Immature natural killer cell (primary cell): ENCODE results near the gene FAM171A2. TPM values are rescaled to one million over a fixed set of nuclear protein-coding genes. Genes with fewer than 3 reads are reported as not detected.

Experiments
- DNase-seq, 3 donors: peaks; one replicate each; pipeline ENCODE4 v3.0.0; 2022; ENCODE audit warnings: mixed read lengths in 1 of 3
- H3K27ac Mint-ChIP-seq, 6 donors: one replicate each; pipeline ENCODE4 v1.8.0; 2020; ENCODE audit warnings: mixed read lengths in 6 of 6, mild to moderate bottlenecking in 5 of 6, inconsistent platforms in 4 of 6, moderate library complexity in 3 of 6
- H3K27me3 Mint-ChIP-seq, 3 donors: one replicate each; pipeline ENCODE4 v1.8.0; 2020 to 2021; ENCODE audit warnings: low read depth in 3 of 3, mild to moderate bottlenecking in 3 of 3, mixed read lengths in 3 of 3, moderate library complexity in 3 of 3, inconsistent platforms in 1 of 3
- H3K36me3 Mint-ChIP-seq, 3 donors: one replicate each; pipeline ENCODE4 v1.8.0; 2020; ENCODE audit warnings: mixed read lengths in 3 of 3, inconsistent platforms in 2 of 3, mild to moderate bottlenecking in 2 of 3
- H3K4me1 Mint-ChIP-seq, 2 donors: one replicate each; pipeline ENCODE4 v1.8.0; 2020; ENCODE audit warnings: inconsistent platforms in 2 of 2, mild to moderate bottlenecking in 2 of 2, mixed read lengths in 2 of 2, moderate library complexity in 1 of 2
- H3K4me3 Mint-ChIP-seq, 5 donors: one replicate each; pipeline ENCODE4 v1.8.0; 2020; ENCODE audit warnings: mild to moderate bottlenecking in 5 of 5, mixed read lengths in 5 of 5, inconsistent platforms in 3 of 5, moderate library complexity in 3 of 5
- H3K9me3 Mint-ChIP-seq, 6 donors: one replicate each; pipeline ENCODE4 v1.8.0; 2020; ENCODE audit warnings: mild to moderate bottlenecking in 6 of 6, mixed read lengths in 6 of 6, inconsistent platforms in 4 of 6, moderate library complexity in 3 of 6
- polyA plus RNA-seq, 3 donors: library from polyadenylated mRNA; unstranded; fragments of 300-500 nt; fragmentation: Illumina TruSeq; gene quantifications; one replicate each; pipeline ENCODE4 v1.2.3, GENCODE V29; 2021

The FAM171A2 gene
- polyA plus RNA-seq, 3 donors from 2014 or later, result 0.07 TPM; not detected in 2

DNA sequence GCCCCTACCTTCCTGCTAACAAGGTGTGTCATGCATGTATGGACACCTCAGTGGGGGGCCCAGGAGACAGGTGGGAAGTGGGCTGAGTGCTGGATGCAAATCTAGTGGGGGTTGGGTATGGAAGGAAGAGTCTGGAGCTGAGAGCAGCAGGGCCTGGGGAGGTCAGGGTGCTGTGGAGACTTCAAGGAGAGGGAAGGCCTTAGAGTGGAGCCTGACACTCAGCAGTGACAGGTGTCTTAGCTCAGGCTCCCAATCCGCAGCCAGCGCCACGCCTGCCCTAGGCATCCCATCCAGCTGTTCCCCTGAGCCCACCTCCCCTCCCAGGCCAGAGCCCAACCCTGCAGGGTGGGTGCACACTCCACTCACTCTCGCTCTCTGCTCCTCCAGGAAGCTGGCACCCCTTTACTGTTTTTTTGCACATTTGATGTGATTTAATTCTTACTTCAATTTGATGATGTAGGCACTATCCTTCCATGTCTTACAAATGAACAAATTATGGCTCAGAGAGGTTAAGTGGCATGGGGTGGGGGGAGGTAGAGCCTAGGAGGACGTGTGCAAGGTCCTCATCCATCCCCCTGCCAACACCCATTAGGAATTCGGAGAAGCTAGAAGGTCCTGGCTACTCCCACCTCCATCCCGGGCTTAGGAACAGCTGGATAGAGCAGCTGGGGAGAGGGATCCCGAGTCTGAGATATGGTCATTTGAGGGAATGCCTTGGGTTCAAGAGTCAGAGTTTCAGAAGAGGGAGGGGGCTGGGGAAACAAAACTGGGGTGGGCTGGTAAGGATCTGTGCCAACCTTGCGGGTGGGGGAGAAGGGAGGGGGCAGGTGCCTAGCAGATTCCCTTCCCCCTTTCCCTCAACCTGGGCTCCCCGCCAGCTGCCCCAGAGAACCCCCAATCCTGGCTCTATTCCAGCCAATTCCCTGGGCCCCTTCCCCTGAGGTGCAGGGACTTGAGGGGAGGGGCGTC is 2.1 kb downstream of the FAM171A2 start:
- no peak for DNase-seq
- Mint-ChIP-seq H3K9me3 (no peaks in the 10 kb centered on the region), H3K4me3 (peak overlapping the region in 1 of 5 donors; percentile 2), H3K27me3 (peaks cover 3 to 16% (median 6%) of the 10 kb centered on the region in 3 donors), H3K4me1 (peaks cover 3 to 5% of the 10 kb centered on the region in 2 donors), H3K36me3 (no peaks in the 10 kb centered on the region), H3K27ac (no peak overlapping the region)

DNA sequence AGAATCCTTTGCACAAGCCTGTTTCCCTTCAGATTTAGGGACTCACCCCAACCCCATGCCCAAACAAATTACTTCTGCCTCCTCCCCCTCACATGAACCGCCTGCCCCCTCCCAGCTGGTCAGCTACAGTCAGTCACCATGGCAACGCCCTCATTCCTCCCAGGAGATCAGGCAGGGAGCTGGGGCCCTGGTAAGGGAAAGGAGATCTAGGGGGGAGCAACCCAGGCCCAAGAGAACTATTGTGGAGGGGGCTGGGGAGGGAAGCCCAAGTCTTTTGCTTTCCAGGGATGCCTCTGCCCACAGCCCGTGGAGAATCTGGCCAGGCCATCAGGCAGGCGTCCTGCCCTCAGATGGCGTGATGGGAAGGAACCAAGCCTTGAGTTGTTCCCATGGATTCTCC is 2.8 kb downstream of the FAM171A2 start:
- Mint-ChIP-seq H3K4me3 (no peak overlapping the region), H3K9me3 (no peaks in the 10 kb centered on the region), H3K4me1 (peaks cover 3 to 5% of the 10 kb centered on the region in 2 donors), H3K27ac (no peak overlapping the region), H3K27me3 (peaks cover 3 to 9% (median 4%) of the 10 kb centered on the region in 3 donors), H3K36me3 (no peaks in the 10 kb centered on the region)
- no peak for DNase-seq

DNA sequence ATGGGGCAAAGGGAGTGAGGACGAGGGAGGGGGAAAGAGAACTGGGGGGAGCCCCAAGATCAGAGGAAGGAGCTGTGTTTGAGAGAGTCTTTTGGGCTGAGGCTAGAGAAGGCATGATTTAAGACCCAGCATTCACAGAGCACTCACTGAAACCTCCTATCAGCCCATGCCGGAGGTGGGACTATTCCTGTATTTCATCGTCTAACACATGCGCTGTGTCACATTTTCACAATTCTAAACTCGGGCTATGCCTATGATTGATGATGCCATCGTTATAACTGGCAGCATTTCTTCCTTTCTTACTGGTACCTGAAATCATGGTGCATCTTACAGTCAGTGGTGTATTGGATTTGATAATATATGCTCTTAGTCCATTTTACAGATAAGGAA is 3.5 kb downstream of the FAM171A2 start:
- DNase-seq, result no peak
- no peak overlapping the region for H3K27ac Mint-ChIP-seq

DNA sequence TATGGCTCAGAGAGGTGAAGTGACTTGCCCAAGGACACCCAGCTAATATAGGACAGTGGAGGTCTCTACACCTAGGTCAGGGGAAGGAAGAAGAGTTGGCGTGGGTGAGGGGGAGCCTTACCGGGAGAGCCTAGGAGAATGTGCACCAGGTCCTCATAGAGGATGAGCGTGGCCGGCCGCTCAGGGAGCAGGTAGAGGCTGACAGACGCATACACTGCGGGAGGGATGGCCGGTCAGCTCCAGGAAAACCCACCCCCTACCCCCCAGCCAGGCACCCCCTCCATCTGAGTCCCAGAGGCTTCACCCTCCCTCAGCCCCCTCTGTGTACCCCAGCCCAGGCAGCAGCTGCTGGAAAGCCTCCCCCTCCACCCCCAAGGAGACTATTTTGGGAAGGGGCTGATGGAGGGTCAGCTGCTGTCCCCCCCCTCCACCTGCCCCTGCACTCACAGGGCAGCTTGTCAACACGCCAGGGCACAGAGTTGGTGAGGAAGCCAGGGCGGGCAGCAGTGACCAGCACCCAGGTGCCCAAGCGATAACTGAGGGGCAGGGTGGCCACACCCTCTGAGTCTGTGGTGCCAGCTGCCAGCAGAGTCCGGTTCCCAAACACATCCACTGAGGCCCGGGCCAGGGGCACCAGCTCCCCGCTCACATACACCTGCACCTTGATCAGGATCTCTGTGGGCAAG is 4.1 kb downstream of the FAM171A2 start:
- Mint-ChIP-seq H3K4me3 (no peak overlapping the region), H3K27me3 (peaks cover 3 to 5% (median 4%) of the 10 kb centered on the region in 3 donors), H3K9me3 (no peaks in the 10 kb centered on the region), H3K36me3 (no peaks in the 10 kb centered on the region), H3K4me1 (peaks cover 0 to 3% of the 10 kb centered on the region in 2 donors), H3K27ac (no peak overlapping the region)
- no peak for DNase-seq

More for the DNA sequence above, 3.5 kb downstream of the FAM171A2 start:
- Mint-ChIP-seq H3K4me3 (peak overlapping the region in 1 of 5 donors; percentile 1), H3K9me3 (no peaks in the 10 kb centered on the region), H3K4me1 (peaks cover 3 to 4% of the 10 kb centered on the region in 2 donors), H3K36me3 (no peaks in the 10 kb centered on the region), H3K27me3 (peaks cover 4 to 5% (median 4%) of the 10 kb centered on the region in 3 donors)

DNA sequence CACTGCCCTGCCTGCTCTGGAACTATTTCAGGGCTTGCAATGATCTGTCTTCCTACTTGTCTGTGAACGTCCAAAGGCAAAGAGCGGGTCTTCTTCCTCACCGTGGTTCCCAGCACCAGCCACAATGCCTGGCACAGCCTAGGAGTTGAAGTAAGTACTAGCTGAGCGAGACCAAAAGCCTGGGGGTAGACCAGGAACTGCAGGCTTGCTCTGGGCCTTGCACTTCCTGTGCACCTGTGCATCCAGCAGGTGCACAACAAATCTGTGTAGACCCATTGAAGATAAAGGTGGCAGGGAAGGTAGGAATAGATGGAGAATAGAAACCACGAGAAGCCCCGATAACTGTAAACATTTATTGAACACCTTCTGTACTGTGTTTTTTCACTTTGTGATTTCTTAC is 4.6 kb downstream of the FAM171A2 start:
- no peak for DNase-seq
- Mint-ChIP-seq H3K4me3 (no peak overlapping the region), H3K9me3 (no peaks in the 10 kb centered on the region), H3K4me1 (peaks cover 0 to 3% of the 10 kb centered on the region in 2 donors), H3K27ac (no peak overlapping the region), H3K36me3 (no peaks in the 10 kb centered on the region), H3K27me3 (peaks cover 2 to 4% (median 3%) of the 10 kb centered on the region in 3 donors)

DNA sequence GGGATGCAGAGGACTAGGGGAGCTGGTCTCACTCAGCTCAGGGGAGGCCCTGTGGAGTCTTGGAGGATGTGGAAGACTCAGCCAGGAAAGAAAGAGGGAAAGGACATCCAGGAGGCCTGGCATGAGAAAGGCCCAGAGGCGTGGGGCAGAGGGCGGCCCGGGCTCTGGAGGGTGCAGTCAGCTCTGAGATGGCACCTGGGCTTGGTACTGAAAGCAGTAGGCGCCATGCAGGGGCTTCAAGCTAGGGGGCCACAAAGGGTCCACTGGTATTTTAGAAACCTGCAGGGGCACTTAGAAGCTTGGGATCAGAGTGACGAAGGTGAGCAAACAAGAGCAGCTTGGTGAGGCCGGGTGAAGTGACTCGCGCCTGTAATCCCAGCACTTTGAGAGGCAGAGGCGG is 5.6 kb downstream of the FAM171A2 start:
- no peak for DNase-seq
- Mint-ChIP-seq H3K27ac (no peak overlapping the region), H3K9me3 (no peaks in the 10 kb centered on the region), H3K4me1 (peaks cover 0 to 3% of the 10 kb centered on the region in 2 donors), H3K36me3 (no peaks in the 10 kb centered on the region), H3K4me3 (no peak overlapping the region), H3K27me3 (peaks cover 2 to 4% (median 3%) of the 10 kb centered on the region in 3 donors)

DNA sequence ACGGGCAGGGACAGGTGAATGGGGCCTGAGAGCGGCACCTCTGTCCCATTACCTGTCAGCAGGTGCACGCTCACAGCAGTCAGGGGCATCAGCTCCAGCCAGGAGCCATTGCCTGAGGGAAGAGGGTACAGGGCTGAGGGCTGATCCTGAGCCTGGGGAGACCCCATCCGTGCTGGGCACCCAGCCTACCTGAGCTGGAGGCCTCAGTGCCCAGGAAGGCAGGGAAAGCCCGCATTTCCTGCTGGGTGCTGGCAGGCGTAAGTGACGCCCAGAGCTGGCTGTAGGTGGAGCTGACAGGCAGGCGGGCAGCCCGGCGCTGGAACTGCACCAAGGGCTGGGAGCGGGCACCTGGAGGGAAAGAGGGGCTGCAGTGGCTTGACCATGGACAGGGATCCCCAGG is 7.4 kb downstream of the FAM171A2 start:
- DNase-seq, result no peak
- Mint-ChIP-seq H3K27ac (no peak overlapping the region), H3K27me3 (peaks cover 0 to 3% (median 2%) of the 10 kb centered on the region in 3 donors), H3K4me3 (peak overlapping the region in 2 of 5 donors; percentile 9 to 18), H3K4me1 (peaks cover 0 to 4% of the 10 kb centered on the region in 2 donors), H3K36me3 (no peaks in the 10 kb centered on the region), H3K9me3 (no peaks in the 10 kb centered on the region)

DNA sequence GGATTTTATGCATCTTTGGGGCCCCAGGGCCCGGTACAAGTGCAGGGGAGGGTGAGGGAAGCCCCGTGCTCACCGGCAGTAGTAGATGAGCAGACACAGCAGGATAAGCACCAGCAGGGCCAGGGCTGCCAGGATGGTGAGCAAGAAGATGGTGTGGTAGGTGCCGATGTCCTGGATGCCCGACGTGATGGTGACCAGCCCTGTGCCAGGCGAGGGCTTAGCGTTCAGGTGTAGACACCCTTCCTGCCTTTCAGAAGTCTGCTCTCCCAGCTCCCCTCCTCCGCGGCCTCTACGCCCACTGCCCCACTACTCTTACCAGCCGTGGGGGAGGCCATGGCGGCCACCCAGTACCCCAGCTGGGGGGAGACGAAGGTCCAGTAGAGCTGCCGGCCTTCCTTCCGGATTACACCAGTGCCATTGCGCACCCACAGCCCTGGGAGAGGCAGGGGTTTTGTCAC is 8.0 kb downstream of the FAM171A2 start:
- Mint-ChIP-seq H3K27me3 (peaks cover 0 to 3% (median 0%) of the 10 kb centered on the region in 3 donors), H3K4me3 (peak overlapping the region in 3 of 5 donors; percentile 18 to 45 (median 44)), H3K27ac (no peak overlapping the region), H3K36me3 (no peaks in the 10 kb centered on the region), H3K4me1 (peaks cover 0 to 4% of the 10 kb centered on the region in 2 donors), H3K9me3 (no peaks in the 10 kb centered on the region)
- DNase-seq, result no peak

DNA sequence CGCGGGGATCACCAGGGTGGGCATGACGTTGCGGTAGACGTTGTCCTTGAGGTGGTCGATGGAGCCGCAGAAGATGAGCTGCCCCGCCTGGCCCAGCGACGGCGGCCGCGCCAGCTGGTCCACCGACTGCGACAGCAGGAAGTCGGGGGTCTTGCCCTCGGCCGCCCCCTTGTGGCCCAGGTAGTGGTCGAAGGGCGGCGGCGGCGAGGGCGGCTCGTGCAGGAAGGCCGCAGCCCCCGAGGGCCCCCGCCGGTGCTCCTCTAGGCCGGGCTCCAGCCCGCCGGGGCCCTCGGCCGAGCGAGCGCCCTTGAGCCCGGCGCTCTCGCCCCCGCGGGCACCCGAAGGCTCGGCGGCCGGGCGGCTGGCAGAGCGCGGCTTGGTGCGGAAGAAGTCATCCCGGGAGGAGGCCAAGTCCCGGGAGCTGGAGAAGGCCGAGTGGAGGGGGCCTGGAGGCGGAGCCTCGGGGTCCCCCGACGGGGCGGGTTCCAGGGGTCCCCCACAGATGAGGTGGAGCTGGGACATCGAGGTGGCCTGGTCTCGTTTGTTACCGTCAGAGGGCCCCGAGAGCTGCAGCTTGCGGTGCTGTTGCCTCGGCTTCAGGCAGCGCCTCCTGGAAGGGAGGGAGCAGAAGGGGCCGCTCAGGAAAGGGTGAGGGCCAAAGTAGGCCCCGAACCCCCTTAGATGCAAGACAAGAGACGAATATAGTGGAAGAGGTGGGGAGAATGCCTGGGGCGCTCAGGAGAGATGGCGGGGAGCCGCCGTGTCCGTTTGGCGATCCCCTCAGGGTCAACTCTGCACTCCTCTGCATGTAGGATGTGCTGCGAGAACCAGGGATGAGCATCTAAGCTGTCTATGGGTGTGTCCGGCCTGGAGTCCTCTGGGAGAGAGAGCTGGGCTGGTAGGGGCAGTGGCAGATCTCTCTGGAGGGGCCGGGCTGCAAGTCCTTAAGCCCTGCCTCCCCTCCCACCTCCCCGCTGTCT is 8.8 kb downstream of the FAM171A2 start:
- peak; percentile 51 to 57 (median 55) for DNase-seq
- H3K4me3 Mint-ChIP-seq, result peak overlapping the region; percentile 52 to 78 (median 64)
- peaks cover 0 to 4% of the 10 kb centered on the region in 2 donors for H3K4me1 Mint-ChIP-seq
- no peak overlapping the region for H3K27ac Mint-ChIP-seq
- H3K36me3 Mint-ChIP-seq, result no peaks in the 10 kb centered on the region
- no peaks in the 10 kb centered on the region for H3K9me3 Mint-ChIP-seq
- peaks cover 0 to 3% (median 0%) of the 10 kb centered on the region in 3 donors for H3K27me3 Mint-ChIP-seq

DNA sequence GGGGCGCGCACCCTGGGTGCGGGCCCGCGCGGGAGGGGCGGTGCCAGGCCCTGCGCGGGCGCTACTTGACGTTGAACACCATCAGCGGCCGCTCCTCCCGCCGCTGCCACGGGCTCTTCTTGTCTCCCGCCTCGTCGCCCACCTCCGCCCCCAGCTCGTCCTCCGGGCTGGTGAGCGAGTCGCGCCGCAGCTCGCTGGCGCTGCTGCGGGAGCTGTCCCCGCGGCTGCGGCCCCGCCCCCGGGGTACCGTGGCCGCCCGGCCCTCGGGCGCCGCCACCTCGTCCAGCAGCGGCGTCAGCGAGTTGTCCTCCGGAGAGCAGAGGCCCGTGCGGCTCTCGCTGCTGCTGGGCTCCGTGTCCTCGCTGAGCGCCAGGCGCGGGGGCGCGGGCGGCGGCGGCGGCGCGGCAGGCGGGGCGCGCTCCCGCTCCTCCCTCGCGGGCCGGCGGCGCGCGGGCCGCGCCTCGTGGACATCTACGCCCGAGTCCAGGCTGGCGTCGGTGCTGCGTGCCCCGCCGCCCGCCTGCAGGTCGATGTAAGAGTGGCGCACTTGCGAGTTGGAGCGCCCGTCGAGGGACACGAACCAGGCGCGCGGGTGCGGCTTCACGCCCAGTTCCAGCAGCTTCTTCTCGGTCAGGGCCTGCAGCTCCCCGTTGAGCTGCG is 9.9 kb downstream of the FAM171A2 start:
- peak; percentile 21 to 31 (median 27) for DNase-seq
- H3K4me3 Mint-ChIP-seq, result peak overlapping the region; percentile 30 to 76 (median 45)

DNA sequence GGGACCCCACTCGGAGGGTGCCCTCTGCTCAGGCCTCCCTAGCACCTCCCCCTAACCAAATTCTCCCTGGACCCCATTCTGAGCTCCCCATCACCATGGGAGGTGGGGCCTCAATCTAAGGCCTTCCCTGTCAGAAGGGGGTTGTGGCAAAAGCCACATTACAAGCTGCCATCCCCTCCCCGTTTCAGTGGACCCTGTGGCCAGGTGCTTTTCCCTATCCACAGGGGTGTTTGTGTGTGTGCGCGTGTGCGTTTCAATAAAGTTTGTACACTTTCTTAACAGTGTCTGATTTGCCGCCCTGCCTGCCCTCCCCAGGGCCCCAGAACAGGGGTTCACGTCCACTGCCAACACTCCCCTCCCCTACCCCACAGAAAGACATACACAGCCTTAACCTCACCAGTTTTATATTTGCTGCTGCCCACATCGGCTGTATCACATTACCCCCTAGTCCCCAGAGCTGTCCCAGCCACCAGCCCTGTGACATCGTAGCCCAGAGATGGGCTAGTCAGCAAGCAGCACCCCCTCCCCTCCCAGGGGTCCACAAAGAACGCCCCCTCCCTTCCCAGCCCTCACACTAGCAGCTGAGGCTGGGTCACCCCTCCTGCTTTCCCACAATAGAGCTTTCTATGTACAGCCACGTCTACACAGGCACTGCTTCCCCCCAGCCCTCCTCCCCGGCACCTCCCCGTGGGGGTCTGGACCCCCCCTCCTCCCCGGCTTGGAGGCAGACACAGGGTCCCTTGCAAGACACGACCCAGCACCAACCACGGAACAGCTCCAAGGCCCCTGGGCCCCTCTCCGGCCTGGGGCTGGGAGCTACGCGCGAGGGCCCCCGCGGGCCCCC is 10.6 kb downstream of the FAM171A2 start:
- DNase-seq, result no peak
- Mint-ChIP-seq H3K9me3 (no peaks in the 10 kb centered on the region), H3K36me3 (no peaks in the 10 kb centered on the region), H3K4me3 (peak overlapping the region; percentile 35 to 73 (median 69)), H3K27ac (no peak overlapping the region), H3K4me1 (peaks cover 9 to 12% of the 10 kb centered on the region in 2 donors), H3K27me3 (peaks cover 0 to 4% (median 1%) of the 10 kb centered on the region in 3 donors)

More for the DNA sequence above, 9.9 kb downstream of the FAM171A2 start:
- no peaks in the 10 kb centered on the region for H3K9me3 Mint-ChIP-seq
- H3K4me1 Mint-ChIP-seq, result peaks cover 2 to 4% of the 10 kb centered on the region in 2 donors
- peaks cover 0 to 3% (median 1%) of the 10 kb centered on the region in 3 donors for H3K27me3 Mint-ChIP-seq
- no peak overlapping the region for H3K27ac Mint-ChIP-seq
- H3K36me3 Mint-ChIP-seq, result no peaks in the 10 kb centered on the region
